Peyer's patch (tissue), 4 donors: ENCODE measurements around the gene KRCC1.

Experiments
- CTCF ChIP-seq, 6 experiments: fragments of 450-650 bp in 4 of 6; fragments of 200-600 bp in 2 of 6; sonication (generic) in 1 of 6; IDR thresholded peaks; one replicate each; pipeline ENCODE4 v1.5.1; 2017 to 2019; ENCODE audit warnings: antibody characterized with exemption in 6 of 6, mild to moderate bottlenecking in 3 of 6, moderate library complexity in 1 of 6
- POLR2A ChIP-seq, 2 donors: fragments of 450-650 bp; IDR thresholded peaks; one replicate each; pipeline ENCODE4 v1.5.1; 2017; ENCODE audit warnings: antibody characterized with exemption in 2 of 2, mild to moderate bottlenecking in 2 of 2, moderate library complexity in 2 of 2

GRCh38 chr2:88003074-88003755 lies 52.4 kb downstream of the KRCC1 start:
- TF ChIP-seq CTCF (IDR thresholded peaks at IDR 0.05) (no peak), POLR2A (IDR thresholded peaks at IDR 0.05) (no peak)
